Stimulated activated CD4-positive, alpha-beta T cell treated with anti-CD3 and anti-CD28 coated beads, Interleukin-15, amount 100 ng/mL, for 1 hour (primary cell): ENCODE data around the gene RAI1.
"Not testable (repeated sequence)": the region's sequence is repeated elsewhere in the genome, so short reads cannot be mapped to it uniquely, and the experiment has no call there.

ENCODE experiments used
- DNase-seq, 2 donors: peaks; one replicate each; pipeline ENCODE4 v3.0.0-alpha.2; 2020; ENCODE audit warnings: low read depth in 1 of 2, low spot score in 1 of 2

RAI1 gene

GRCh38 chr17:17795946-17796786, 114.9 kb downstream of the RAI1 start:
- no peak for DNase-seq

- DNase-seq, result no peak
Measured at GRCh38 chr17:17796787-17797061, 115.5 kb downstream of the RAI1 start.

- no peak for DNase-seq
Measured at GRCh38 chr17:17797119-17797809, 116.0 kb downstream of the RAI1 start.

GRCh38 chr17:17798010-17798556, 116.8 kb downstream of the RAI1 start:
- DNase-seq, result no peak

GRCh38 chr17:17798573-17799255, 117.5 kb downstream of the RAI1 start:
- no peak for DNase-seq

- no peak for DNase-seq
Measured at GRCh38 chr17:17800504-17801021, 119.3 kb downstream of the RAI1 start.

GRCh38 chr17:17801800-17802481, 120.7 kb downstream of the RAI1 start:
- DNase-seq, result no peak

- DNase-seq, result no peak
Measured at GRCh38 chr17:17804007-17804406, 122.7 kb downstream of the RAI1 start.

- DNase-seq, result no peak
Measured at GRCh38 chr17:17805575-17805974, 124.3 kb downstream of the RAI1 start.

- no peak for DNase-seq
Measured at GRCh38 chr17:17806035-17806434, 124.8 kb downstream of the RAI1 start.

GRCh38 chr17:17806611-17807274, 125.5 kb downstream of the RAI1 start:
- DNase-seq, result no peak

GRCh38 chr17:17807440-17807839, 126.2 kb downstream of the RAI1 start:
- DNase-seq, result no peak

- DNase-seq, result not testable (repeated sequence)
Measured at GRCh38 chr17:17808200-17808599, 126.9 kb downstream of the RAI1 start.

GRCh38 chr17:17808706-17809432, 127.6 kb downstream of the RAI1 start:
- DNase-seq, result no peak

- DNase-seq, result no peak
Measured at GRCh38 chr17:17809531-17810083, 128.3 kb downstream of the RAI1 start.

GRCh38 chr17:17810084-17810894, 129.0 kb downstream of the RAI1 start:
- DNase-seq, result no peak

- no peak for DNase-seq
Measured at GRCh38 chr17:17810895-17811248, 129.6 kb downstream of the RAI1 start.

- no peak for DNase-seq
Measured at GRCh38 chr17:17811381-17812210, 130.3 kb downstream of the RAI1 start.
